Pancreas (tissue), 10 donors: ENCODE measurements around the gene RERGL. TPM values are rescaled to one million over a fixed set of nuclear protein-coding genes. Genes with fewer than 3 reads are reported as not detected.

ENCODE experiments used
- ATAC-seq, 4 donors: fragments of 200-7000 bp; cut with Tn5 transposase; one replicate each; pipeline versions ENCODE4 v1.8.0 to v1.9.1; 2020; ENCODE audit warnings: mild to moderate bottlenecking in 4 of 4, moderate library complexity in 4 of 4
- DNase-seq, 6 donors: peaks; one replicate each; pipeline ENCODE4 v3.0.0-alpha.2; 2020
- FAIRE-seq: peaks from 2 replicates; lab custom pipeline; 2012; peaks lifted over from hg19 to GRCh38; lab: Jason Lieb, UNC
- H3K27ac ChIP-seq, 4 donors: fragments of 200-600 bp; sonication (generic); 1 replicate in 3 of 4; 2 replicates in 1 of 4; pipeline versions ENCODE4 v1.5.0 to v1.8.0; 2020
- H3K27me3 ChIP-seq, 4 donors: fragments of 200-600 bp; one replicate each; pipeline ENCODE4 v1.8.0; 2021
- H3K36me3 ChIP-seq, 3 donors: fragments of 200-600 bp; sonication (generic) in 1 of 3; one replicate each; pipeline versions ENCODE4 v1.5.0 to v1.8.0; 2020 to 2021
- H3K4me1 ChIP-seq, 3 donors: fragments of 200-600 bp; one replicate each; pipeline ENCODE4 v1.8.0; 2021
- H3K4me3 ChIP-seq, 4 donors: fragments of 200-600 bp; sonication (generic) in 2 of 4; one replicate each; pipeline versions ENCODE4 v1.5.0 to v1.8.0; 2020 to 2021
- H3K9me3 ChIP-seq, 4 donors: fragments of 200-600 bp; one replicate each; pipeline ENCODE4 v1.8.0; 2021
- CTCF ChIP-seq, 4 donors: fragments of 200-600 bp; sonication (generic) in 3 of 4; IDR thresholded peaks; one replicate each; pipeline versions ENCODE4 v1.5.0 to v1.8.0; 2021; ENCODE audit warnings: antibody characterized with exemption in 4 of 4
- WGBS, 2 donors: extraction: QIAGEN DNeasy Blood & Tissue Kit; methylation state at CpG; one replicate each; pipeline ENCODE4 v1.1.7; 2013; 5-methylcytosine and 5-hydroxymethylcytosine counted together
- intact Hi-C, 3 donors: fragments of 100-400 bp; cut with DNase I; formaldehyde crosslinking; loops; one replicate each; pipeline versions ENCODE4 v1.11.1 to v1.14.2; 2022
- polyA plus RNA-seq, 2 donors: library from polyadenylated mRNA; stranded (reverse); fragments of 200-250 nt; gene quantifications; one replicate each; pipeline ENCODE4 v1.2.3, GENCODE V29; 2013
- total RNA-seq, 6 donors: library from RNA; stranded (reverse); fragmentation: NEBNext Ultra II Directional in 4 of 6; extraction: Animal tissue kit (Norgen Biotek cat#: 25700) in 4 of 6; gene quantifications; one replicate each; pipeline versions ENCODE4 v1.2.1 to v1.2.4, GENCODE V29; 2021 to 2023
- donor health status: healthy with polysubstance abuse.
- donor health status: DM: no; HTN: no; CAD: no; lungs with moderate emphysema.
- donor health status: DM: no; HTN: no; CAD: no.
- donor health status: control.
- donor health status: control.
- donor health status: Bipolar disorder and iron deficiency.
- donor health status: DM: yes; HTN: yes; CAD: no.
- donor health status: DM: no; HTN: no; CAD: no.
- donor health status: DM: no; HTN: no; CAD: no.
- donor health status: DM: yes; HTN: yes; CAD: no.

Gene RERGL
- total and polyA plus RNA-seq, 8 donors = 0.37 to 7.7 (median 0.74) TPM; not detected in 1

DNA sequence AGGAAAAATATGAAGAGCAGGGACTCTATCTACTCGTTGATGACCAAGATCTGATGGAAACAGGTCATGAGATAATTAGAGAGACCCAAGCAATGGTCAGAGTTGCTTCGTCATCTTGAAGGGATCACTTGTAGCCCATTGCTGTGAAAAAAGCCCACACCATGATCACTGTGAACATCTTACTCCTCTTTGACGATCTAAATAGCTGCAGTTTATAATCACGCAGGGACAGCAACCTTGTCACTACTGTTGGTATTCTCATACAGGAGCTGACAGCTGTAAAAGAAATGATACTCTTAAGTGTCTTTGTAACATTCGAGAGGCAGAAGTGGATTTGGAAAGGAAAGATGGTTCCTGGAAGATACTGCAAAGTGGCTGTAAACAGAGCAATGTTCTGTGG, 33.7 kb upstream of the RERGL start:
- intact Hi-C loops = no loop called here
- no peak for DNase-seq
- H3K9me3 ChIP-seq = no peaks in the 10 kb centered on the region
- H3K27ac ChIP-seq = no peak overlapping the region
- no peak for ATAC-seq
- no peaks in the 10 kb centered on the region for H3K36me3 ChIP-seq
- 60 to 62% methylated on average over 5 of the region's 5 CpGs for WGBS, 2 donors
- no peak for FAIRE-seq
- H3K4me1 ChIP-seq = no peaks in the 10 kb centered on the region
- H3K4me3 ChIP-seq = no peak overlapping the region
- no peak for TF ChIP-seq CTCF (IDR thresholded peaks at IDR 0.05)
- H3K27me3 ChIP-seq = no peaks in the 10 kb centered on the region

DNA sequence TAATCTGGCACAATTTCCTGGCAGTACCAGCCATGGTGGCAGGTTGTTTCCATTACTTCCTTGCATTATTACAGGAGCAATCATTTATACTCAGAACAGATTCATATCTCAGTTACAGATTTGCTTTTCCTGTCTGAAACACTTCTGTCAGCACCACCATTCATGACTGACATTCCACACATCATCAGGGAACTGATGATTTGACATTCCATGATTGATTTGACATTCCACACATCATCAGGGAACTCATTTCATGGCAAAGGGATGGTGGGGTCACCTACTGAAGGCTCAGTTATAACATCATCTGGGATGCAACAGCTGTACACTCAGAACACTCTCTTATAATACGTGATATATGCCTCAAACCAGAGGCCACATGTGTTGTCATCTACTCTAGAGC, 30.9 kb upstream of the RERGL start:
- no peak for TF ChIP-seq CTCF (IDR thresholded peaks at IDR 0.05)
- ATAC-seq = no peak

DNA sequence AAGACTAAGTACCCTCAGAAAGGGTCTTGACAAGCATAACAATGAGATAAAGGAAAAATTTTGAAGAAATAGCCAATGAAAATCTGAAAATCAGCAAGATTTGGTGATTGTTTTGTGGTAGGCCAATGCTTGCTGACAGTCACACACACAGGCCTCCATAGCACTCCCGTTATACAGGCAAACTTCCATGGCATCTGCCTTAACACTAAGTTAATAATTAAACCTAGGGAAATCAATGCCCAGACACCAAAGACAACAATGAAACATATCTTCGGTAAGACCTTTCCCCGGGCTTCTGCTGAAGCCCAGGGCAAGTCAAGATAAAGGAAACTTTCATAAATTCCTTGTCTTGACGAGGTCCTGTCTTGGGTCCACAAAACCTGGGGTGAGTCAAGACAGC, 18.6 kb upstream of the RERGL start:
- intact Hi-C loops = no loop called here
- peak in 2 of 4 donors; percentile 61 to 77 for ATAC-seq
- no peak for DNase-seq
- H3K4me3 ChIP-seq = no peak overlapping the region
- no peak for TF ChIP-seq CTCF (IDR thresholded peaks at IDR 0.05)
- 17 to 27% methylated on average over 4 of the region's 4 CpGs for whole genome bisulfite sequencing, 2 donors
- FAIRE-seq = no peak
- no peaks in the 10 kb centered on the region for H3K27me3 ChIP-seq
- no peaks in the 10 kb centered on the region for H3K9me3 ChIP-seq
- no peak overlapping the region for H3K27ac ChIP-seq
- no peaks in the 10 kb centered on the region for H3K36me3 ChIP-seq
- H3K4me1 ChIP-seq = no peaks in the 10 kb centered on the region

More for the DNA sequence above, 30.9 kb upstream of the RERGL start:
- Histone ChIP-seq H3K36me3 (no peaks in the 10 kb centered on the region), H3K27me3 (no peaks in the 10 kb centered on the region), H3K27ac (no peak overlapping the region), H3K4me1 (no peaks in the 10 kb centered on the region), H3K4me3 (no peak overlapping the region), H3K9me3 (no peaks in the 10 kb centered on the region)
- WGBS, 2 donors = 67 to 85% methylated on average over 1 of the region's 1 CpG
- intact Hi-C loops = no loop called here
- FAIRE-seq (no peak), DNase-seq (no peak)

DNA sequence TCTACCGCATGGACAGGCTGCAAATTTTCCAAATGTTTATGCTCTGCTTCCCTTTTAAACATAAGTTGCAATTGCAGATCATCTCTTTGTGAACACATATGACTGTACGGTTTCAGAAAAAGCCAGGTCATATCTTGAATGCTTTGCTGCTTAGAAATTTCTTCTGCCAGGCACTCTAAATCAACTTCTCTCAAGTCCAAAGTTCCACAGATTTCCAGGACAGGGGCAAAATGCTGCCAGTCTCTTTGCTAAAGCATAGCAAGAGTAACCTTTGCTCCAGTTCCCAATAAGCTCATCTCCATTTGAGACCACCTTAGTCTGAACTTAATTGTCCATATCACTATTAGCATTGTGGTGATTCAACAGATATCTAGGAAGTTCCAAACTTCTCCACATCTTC, 13.6 kb upstream of the RERGL start:
- no peak overlapping the region for H3K4me3 ChIP-seq
- 78 to 89% methylated on average over 2 of the region's 2 CpGs for WGBS, 2 donors
- no peaks in the 10 kb centered on the region for H3K36me3 ChIP-seq
- H3K27ac ChIP-seq = no peak overlapping the region
- intact Hi-C loops = no loop called here
- H3K27me3 ChIP-seq = no peaks in the 10 kb centered on the region
- no peaks in the 10 kb centered on the region for H3K4me1 ChIP-seq
- ATAC-seq (no peak), FAIRE-seq (no peak), DNase-seq (no peak)
- H3K9me3 ChIP-seq = no peaks in the 10 kb centered on the region
- no peak for TF ChIP-seq CTCF (IDR thresholded peaks at IDR 0.05)

DNA sequence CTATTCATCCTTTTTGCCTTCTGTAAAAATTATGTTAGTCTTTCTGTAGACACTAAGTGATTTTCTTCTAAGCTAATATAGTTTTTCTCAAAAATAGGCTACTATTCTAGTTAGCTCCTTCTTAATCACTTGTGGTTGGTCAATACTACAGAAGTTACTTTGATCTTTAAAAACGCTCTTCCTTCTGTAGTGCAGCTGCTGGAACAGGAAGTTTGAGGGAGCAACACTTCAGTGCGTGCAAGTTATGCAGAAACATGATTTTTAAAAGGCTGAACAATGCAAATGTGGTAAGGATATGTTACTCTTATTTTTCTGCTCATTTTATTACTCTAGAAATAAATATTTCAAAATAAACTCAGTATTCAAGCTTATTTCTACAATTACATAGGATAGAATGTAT, 11.1 kb upstream of the RERGL start:
- Histone ChIP-seq H3K27me3 (no peaks in the 10 kb centered on the region), H3K4me3 (no peak overlapping the region), H3K9me3 (no peaks in the 10 kb centered on the region), H3K27ac (no peak overlapping the region), H3K4me1 (no peaks in the 10 kb centered on the region), H3K36me3 (no peaks in the 10 kb centered on the region)
- TF ChIP-seq CTCF (IDR thresholded peaks at IDR 0.05) = no peak
- WGBS, 2 donors = 38 to 39% methylated on average over 2 of the region's 2 CpGs
- intact Hi-C loops = no loop called here
- no peak for DNase-seq
- no peak for FAIRE-seq
- no peak for ATAC-seq
